Mucosa of rectum (tissue), 2 donors: ENCODE data around the gene EGF.

Source experiments
- H3K27ac ChIP-seq, 2 donors: one replicate each; pipeline ENCODE4 v1.7.0; 2013; ENCODE audit warnings: inconsistent platforms in 2 of 2, low read depth in 2 of 2, low read length in 2 of 2
- H3K27me3 ChIP-seq, 2 donors: one replicate each; pipeline ENCODE4 v1.7.0; 2013; ENCODE audit warnings: low read length in 2 of 2; ENCODE audit not compliant: control insufficient read depth in 2 of 2, insufficient read depth in 2 of 2
- H3K36me3 ChIP-seq, 2 donors: one replicate each; pipeline ENCODE4 v1.7.0; 2013; ENCODE audit warnings: low read length in 2 of 2; ENCODE audit not compliant: control insufficient read depth in 2 of 2, insufficient read depth in 2 of 2
- H3K4me1 ChIP-seq, 2 donors: one replicate each; pipeline ENCODE4 v1.7.0; 2013; ENCODE audit warnings: low read length in 2 of 2, mild to moderate bottlenecking in 1 of 2; ENCODE audit not compliant: control insufficient read depth in 2 of 2, insufficient read depth in 2 of 2
- H3K4me3 ChIP-seq, 2 donors: one replicate each; pipeline ENCODE4 v1.7.0; 2013; ENCODE audit warnings: low read length in 2 of 2
- H3K9ac ChIP-seq, 2 donors: one replicate each; pipeline ENCODE4 v1.7.0; 2013; ENCODE audit warnings: low read length in 2 of 2, low read depth in 1 of 2, mild to moderate bottlenecking in 1 of 2
- H3K9me3 ChIP-seq, 2 donors: one replicate each; pipeline ENCODE4 v1.7.0; 2013; ENCODE audit warnings: low read length in 2 of 2; ENCODE audit not compliant: control insufficient read depth in 2 of 2
- donor health status: healthy.
- donor health status: Normal muscosa, but diverticular disease.

EGF gene

GRCh38 chr4:109913596-109914241, 1.0 kb downstream of the EGF start:
- no peaks in the 10 kb centered on the region for H3K36me3 ChIP-seq
- peak overlapping the region; percentile 49 to 51 for H3K4me3 ChIP-seq
- H3K27me3 ChIP-seq: no peaks in the 10 kb centered on the region
- H3K4me1 ChIP-seq: peaks cover 5 to 8% of the 10 kb centered on the region in 2 donors
- H3K27ac ChIP-seq: peak overlapping the region in 1 of 2 donors; percentile 53
- H3K9ac ChIP-seq: peak overlapping the region in 1 of 2 donors; percentile 8
- H3K9me3 ChIP-seq: no peaks in the 10 kb centered on the region

- Histone ChIP-seq H3K9ac (peak overlapping the region in 1 of 2 donors; percentile 18), H3K4me3 (peak overlapping the region; percentile 49 to 51), H3K27ac (peak overlapping the region in 1 of 2 donors; percentile 53), H3K4me1 (peaks cover 5 to 8% of the 10 kb centered on the region in 2 donors), H3K36me3 (no peaks in the 10 kb centered on the region), H3K9me3 (no peaks in the 10 kb centered on the region), H3K27me3 (no peaks in the 10 kb centered on the region)
These were observed 1.6 kb downstream of the EGF start for GRCh38 chr4:109914322-109914721.

GRCh38 chr4:109915385-109916026, 2.8 kb downstream of the EGF start:
- Histone ChIP-seq H3K9ac (no peak overlapping the region), H3K27ac (no peak overlapping the region)

GRCh38 chr4:109916027-109916409, 3.3 kb downstream of the EGF start:
- Histone ChIP-seq H3K36me3 (no peaks in the 10 kb centered on the region), H3K9ac (no peak overlapping the region), H3K4me1 (peaks cover 5 to 8% of the 10 kb centered on the region in 2 donors), H3K27ac (no peak overlapping the region), H3K4me3 (no peak overlapping the region), H3K9me3 (no peaks in the 10 kb centered on the region), H3K27me3 (no peaks in the 10 kb centered on the region)

More at GRCh38 chr4:109915385-109916026, 2.8 kb downstream of the EGF start:
- Histone ChIP-seq H3K36me3 (no peaks in the 10 kb centered on the region), H3K27me3 (no peaks in the 10 kb centered on the region), H3K4me1 (peaks cover 5 to 8% of the 10 kb centered on the region in 2 donors), H3K4me3 (no peak overlapping the region), H3K9me3 (no peaks in the 10 kb centered on the region)

DNA sequence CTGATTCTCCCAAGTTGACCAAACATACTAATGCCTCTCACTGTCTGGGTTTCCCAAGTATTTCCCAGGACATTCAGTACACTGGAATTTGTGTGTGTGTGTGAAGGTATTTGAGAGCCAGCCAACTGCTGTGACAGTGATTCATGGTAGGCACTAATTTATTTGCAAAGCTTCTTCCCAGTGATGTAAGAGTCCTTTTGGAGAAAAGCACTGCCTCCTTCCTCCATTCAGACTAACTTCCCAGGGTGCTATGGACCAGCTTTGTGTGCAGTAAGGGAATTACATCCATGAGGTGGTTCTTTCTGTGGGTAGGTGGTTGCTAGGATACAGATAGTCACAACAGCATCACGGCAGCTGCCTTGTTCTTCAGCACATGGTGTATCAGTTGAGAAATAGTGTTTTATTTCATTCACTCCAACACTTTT, 8.7 kb downstream of the EGF start:
- no peaks in the 10 kb centered on the region for H3K4me1 ChIP-seq
- H3K9me3 ChIP-seq: no peaks in the 10 kb centered on the region
- H3K9ac ChIP-seq: no peak overlapping the region
- H3K27ac ChIP-seq: no peak overlapping the region
- H3K27me3 ChIP-seq: no peaks in the 10 kb centered on the region
- H3K4me3 ChIP-seq: no peak overlapping the region
- no peaks in the 10 kb centered on the region for H3K36me3 ChIP-seq

DNA sequence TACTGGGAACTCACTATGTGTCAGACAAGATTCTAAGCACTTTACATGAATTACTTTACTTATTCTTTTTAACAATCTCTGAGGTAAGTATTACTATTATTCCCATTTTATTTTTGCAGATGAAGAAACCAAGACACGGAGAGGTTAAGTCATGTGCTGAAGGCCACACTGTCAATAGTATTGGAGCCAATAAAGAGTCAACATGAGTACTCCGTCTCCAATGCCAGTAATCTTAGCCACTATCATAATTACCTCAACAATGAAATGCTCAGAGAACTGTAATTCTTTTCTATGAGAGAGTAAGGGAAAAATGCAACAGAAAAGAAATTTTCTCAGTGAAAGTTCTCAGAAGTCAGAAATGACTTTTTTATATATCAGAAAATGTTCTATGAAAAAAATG, 12.7 kb downstream of the EGF start:
- no peaks in the 10 kb centered on the region for H3K27me3 ChIP-seq
- H3K4me3 ChIP-seq: no peak overlapping the region
- no peak overlapping the region for H3K27ac ChIP-seq
- no peaks in the 10 kb centered on the region for H3K9me3 ChIP-seq
- no peaks in the 10 kb centered on the region for H3K36me3 ChIP-seq
- no peaks in the 10 kb centered on the region for H3K4me1 ChIP-seq
- H3K9ac ChIP-seq: no peak overlapping the region

DNA sequence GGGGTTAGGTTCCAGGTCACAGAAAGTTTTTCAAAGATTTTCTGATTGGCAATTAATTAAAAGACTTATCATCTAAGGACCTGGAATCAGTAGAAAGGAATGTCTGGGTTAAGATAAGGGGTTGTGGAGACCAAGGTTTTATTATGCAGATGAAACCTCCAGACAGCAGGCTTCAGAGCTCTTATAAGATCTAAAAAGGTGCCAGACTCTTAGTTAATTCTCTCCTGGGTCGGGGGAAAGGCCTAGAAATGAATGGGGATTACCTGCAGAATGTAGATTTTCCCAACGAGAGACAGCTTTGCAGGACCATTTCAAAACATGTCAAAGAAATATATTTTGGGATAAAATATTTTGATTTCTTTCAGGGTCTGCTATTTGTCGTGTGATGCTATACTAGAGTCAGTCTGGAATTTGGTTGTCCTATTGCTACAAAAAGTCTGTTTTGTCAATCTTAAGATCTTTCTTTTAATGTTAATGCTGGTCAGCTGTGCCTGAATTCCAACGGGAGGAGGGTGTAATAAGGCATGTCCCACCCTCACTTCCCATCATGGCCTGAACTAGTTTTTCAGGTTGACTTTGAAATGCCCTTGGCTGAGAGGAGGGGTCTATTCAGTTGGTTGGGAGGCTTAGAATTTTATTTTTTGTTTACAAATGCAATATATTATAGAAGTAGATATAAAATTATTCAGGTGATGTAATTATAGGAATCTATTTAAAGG, 15.8 kb downstream of the EGF start:
- no peak overlapping the region for H3K9ac ChIP-seq
- no peaks in the 10 kb centered on the region for H3K9me3 ChIP-seq
- H3K27me3 ChIP-seq: no peaks in the 10 kb centered on the region
- no peak overlapping the region for H3K4me3 ChIP-seq
- H3K4me1 ChIP-seq: no peaks in the 10 kb centered on the region
- H3K27ac ChIP-seq: no peak overlapping the region
- no peaks in the 10 kb centered on the region for H3K36me3 ChIP-seq

DNA sequence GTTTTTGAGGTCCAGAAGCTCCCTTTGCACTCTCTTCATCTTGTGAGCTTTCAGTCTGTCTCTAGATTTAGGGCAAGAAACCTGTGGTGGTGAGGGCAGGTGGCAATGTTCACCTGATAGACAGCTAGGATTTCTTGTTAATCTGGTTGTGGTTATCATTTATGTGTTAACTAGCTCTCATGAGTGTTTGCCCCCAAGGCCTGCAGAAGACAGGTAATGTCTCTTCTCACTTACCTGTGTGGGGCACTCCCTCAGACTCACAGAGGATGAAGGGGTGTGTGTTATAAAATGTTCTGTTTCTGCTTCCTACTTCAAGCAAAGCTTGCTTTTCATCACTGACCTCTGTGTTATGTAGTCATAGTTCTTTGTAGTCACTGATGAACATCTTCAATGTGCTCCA, 17.8 kb downstream of the EGF start:
- H3K27me3 ChIP-seq: no peaks in the 10 kb centered on the region
- H3K27ac ChIP-seq: no peak overlapping the region
- H3K9me3 ChIP-seq: no peaks in the 10 kb centered on the region
- no peak overlapping the region for H3K4me3 ChIP-seq
- no peak overlapping the region for H3K9ac ChIP-seq
- H3K36me3 ChIP-seq: no peaks in the 10 kb centered on the region
- no peaks in the 10 kb centered on the region for H3K4me1 ChIP-seq

GRCh38 chr4:109930872-109931271, 18.2 kb downstream of the EGF start:
- H3K9ac ChIP-seq: no peak overlapping the region
- H3K27ac ChIP-seq: no peak overlapping the region
- H3K36me3 ChIP-seq: no peaks in the 10 kb centered on the region
- H3K4me1 ChIP-seq: no peaks in the 10 kb centered on the region
- no peak overlapping the region for H3K4me3 ChIP-seq
- no peaks in the 10 kb centered on the region for H3K9me3 ChIP-seq
- H3K27me3 ChIP-seq: no peaks in the 10 kb centered on the region

GRCh38 chr4:109931318-109931717, 18.6 kb downstream of the EGF start:
- Histone ChIP-seq H3K36me3 (no peaks in the 10 kb centered on the region), H3K9ac (no peak overlapping the region), H3K9me3 (no peaks in the 10 kb centered on the region), H3K27me3 (no peaks in the 10 kb centered on the region), H3K4me3 (no peak overlapping the region), H3K4me1 (no peaks in the 10 kb centered on the region), H3K27ac (no peak overlapping the region)
